ENCODE data around the gene DRC1. TPM values are rescaled to one million over a fixed set of nuclear protein-coding genes. Genes with fewer than 3 reads are reported as not detected.

Gene DRC1
- total and polyA plus RNA-seq, 7 experiments from 2014 or later, result 0.29 TPM; not detected in 6

DNA sequence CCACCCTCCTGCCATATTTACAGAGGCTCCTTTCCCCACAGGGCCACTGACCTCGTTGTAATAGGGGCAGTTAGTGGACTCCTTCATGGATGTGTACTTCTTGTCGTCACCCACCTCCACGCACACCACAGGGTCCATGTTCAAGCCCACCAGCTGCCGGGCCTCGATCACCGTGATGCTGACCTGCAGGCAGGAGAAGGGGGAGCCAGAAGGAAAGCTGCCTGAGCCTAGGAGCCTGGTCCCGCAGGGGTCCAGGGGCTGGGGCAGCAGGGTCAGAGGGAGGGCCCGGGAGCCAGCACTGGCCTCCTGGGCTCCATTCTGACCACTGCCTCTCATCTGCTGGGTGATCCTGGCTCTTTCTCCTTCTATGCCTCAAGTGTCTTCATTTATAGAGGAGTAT lies 93.2 kb downstream of the DRC1 start:
- Histone ChIP-seq H3K27ac (ENCODE audit: low read depth, low read length) (no peak overlapping the region), H3K4me1 (ENCODE audit: control insufficient read depth in 2 of 2, insufficient read depth in 2 of 2, low read length in 2 of 2) (no peaks in the 10 kb centered on the region), H3K36me3 (ENCODE audit: control insufficient read depth in 2 of 3, insufficient read depth in 3 of 3, low read length in 3 of 3) (no peaks in the 10 kb centered on the region), H3K4me3 (ENCODE audit: low read length) (no peak overlapping the region), H3K9me3 (ENCODE audit: control insufficient read depth in 2 of 3, low read length in 3 of 3) (no peaks in the 10 kb centered on the region), H3K27me3 (ENCODE audit: control insufficient read depth in 2 of 2, insufficient read depth in 2 of 2, low read length in 2 of 2) (no peaks in the 10 kb centered on the region)
- peaks cover 0 to 3% (median 0%) of the 10 kb centered on the region in 7 donors for H3K4me1 Mint-ChIP-seq
- H3K27me3 Mint-ChIP-seq, result peaks cover 0 to 15% (median 5%) of the 10 kb centered on the region in 5 donors
- ChIA-PET CTCF (no interaction called here), POLR2A (no interaction called here)
- intact Hi-C loops (cut with micrococcal nuclease), result no loop called here
- ATAC-seq (no peak), DNase-seq (no peak)
- no peak overlapping the region for H3K4me3 Mint-ChIP-seq
- H3K36me3 Mint-ChIP-seq, result no peaks in the 10 kb centered on the region
- H3K27ac Mint-ChIP-seq, result no peak overlapping the region
- no peaks in the 10 kb centered on the region for H3K9me3 Mint-ChIP-seq

DNA sequence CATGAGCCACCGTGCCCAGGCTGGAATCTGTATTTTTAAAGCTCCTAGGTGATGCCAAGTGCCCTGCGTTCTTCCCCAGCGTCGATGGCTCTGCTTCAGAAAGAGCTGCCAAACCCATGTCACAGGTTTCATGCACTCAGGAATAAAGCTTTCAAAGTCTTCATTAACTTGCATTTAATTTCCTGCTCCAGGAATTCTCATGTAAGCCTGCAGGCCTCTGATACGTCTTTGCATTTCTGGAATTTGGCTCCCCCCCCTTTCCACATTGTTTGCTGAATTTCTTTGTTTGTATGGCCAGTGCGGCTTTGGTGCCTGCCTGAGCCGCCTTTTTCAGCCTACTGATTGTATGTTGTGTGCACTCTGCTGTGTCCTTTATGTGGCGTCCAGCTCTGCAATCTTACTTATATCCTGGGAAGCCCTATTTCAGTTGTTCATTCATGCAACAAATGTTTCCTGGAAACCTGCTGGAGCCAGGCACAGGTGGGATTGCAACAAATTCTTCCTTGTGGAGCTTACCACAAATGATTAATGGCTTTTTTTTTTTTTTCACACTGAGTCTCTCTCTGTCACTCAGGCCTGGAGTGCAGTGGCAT lies 94.1 kb downstream of the DRC1 start:
- H3K27ac ChIP-seq (ENCODE audit: low read depth, low read length), result no peak overlapping the region
- H3K4me1 ChIP-seq (ENCODE audit: control insufficient read depth in 2 of 2, insufficient read depth in 2 of 2, low read length in 2 of 2), result no peaks in the 10 kb centered on the region
- H3K36me3 Mint-ChIP-seq, result no peaks in the 10 kb centered on the region
- intact Hi-C loops (cut with micrococcal nuclease), result no loop called here
- no peaks in the 10 kb centered on the region for H3K36me3 ChIP-seq (ENCODE audit: control insufficient read depth in 2 of 3, insufficient read depth in 3 of 3, low read length in 3 of 3)
- ChIA-PET CTCF (interaction anchor here (0.6 kb wide), 1 partner anchor 29 kb away, joined by 4 read pairs; no protein-coding TSS in a partner anchor), POLR2A (interaction anchor here (0.6 kb wide), 1 partner anchor 757 kb away, joined by 3 read pairs; no protein-coding TSS in a partner anchor)
- H3K27me3 Mint-ChIP-seq, result peaks cover 0 to 15% (median 5%) of the 10 kb centered on the region in 5 donors
- no peaks in the 10 kb centered on the region for H3K9me3 ChIP-seq (ENCODE audit: control insufficient read depth in 2 of 3, low read length in 3 of 3)
- no peaks in the 10 kb centered on the region for H3K9me3 Mint-ChIP-seq
- no peak overlapping the region for H3K27ac Mint-ChIP-seq
- H3K4me3 Mint-ChIP-seq, result no peak overlapping the region
- DNase-seq (no peak), ATAC-seq (no peak)
- H3K4me1 Mint-ChIP-seq, result peaks cover 0 to 3% (median 0%) of the 10 kb centered on the region in 7 donors
- H3K4me3 ChIP-seq (ENCODE audit: low read length), result no peak overlapping the region
- H3K27me3 ChIP-seq (ENCODE audit: control insufficient read depth in 2 of 2, insufficient read depth in 2 of 2, low read length in 2 of 2), result no peaks in the 10 kb centered on the region

DNA sequence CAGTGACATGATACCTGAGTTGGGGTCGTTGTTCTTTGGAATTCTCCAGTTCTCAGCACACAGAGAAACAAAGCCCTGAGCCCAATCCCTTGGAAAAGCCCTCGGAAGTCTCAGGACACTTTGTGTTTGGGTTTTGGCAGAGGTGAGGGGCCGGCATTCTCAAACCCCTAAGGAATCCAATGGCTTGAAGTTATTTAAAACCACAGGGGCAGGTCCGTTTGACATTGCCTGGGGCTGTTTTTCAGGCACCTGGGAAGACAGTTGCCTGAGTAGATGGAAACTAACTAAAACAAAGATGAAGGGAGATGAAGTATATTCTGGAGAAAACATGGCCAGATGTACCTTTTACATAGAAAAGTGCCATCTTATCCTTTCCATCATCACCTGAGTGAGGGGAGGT lies 98.7 kb downstream of the DRC1 start:
- ATAC-seq, result no peak
- Histone ChIP-seq H3K9me3 (ENCODE audit: control insufficient read depth in 2 of 3, low read length in 3 of 3) (no peaks in the 10 kb centered on the region), H3K27me3 (ENCODE audit: control insufficient read depth in 2 of 2, insufficient read depth in 2 of 2, low read length in 2 of 2) (no peaks in the 10 kb centered on the region), H3K36me3 (ENCODE audit: control insufficient read depth in 2 of 3, insufficient read depth in 3 of 3, low read length in 3 of 3) (no peaks in the 10 kb centered on the region), H3K4me3 (ENCODE audit: low read length) (no peak overlapping the region), H3K4me1 (ENCODE audit: control insufficient read depth in 2 of 2, insufficient read depth in 2 of 2, low read length in 2 of 2) (peaks cover 0 to 6% of the 10 kb centered on the region in 2 donors), H3K27ac (ENCODE audit: low read depth, low read length) (no peak overlapping the region)
- ChIA-PET POLR2A (no interaction called here), CTCF (interaction anchor here (0.6 kb wide), 1 partner anchor 528 kb away, joined by 3 read pairs; no protein-coding TSS in a partner anchor)
- Mint-ChIP-seq H3K36me3 (no peaks in the 10 kb centered on the region), H3K27me3 (peaks cover 0 to 15% (median 5%) of the 10 kb centered on the region in 5 donors), H3K27ac (no peak overlapping the region), H3K9me3 (no peaks in the 10 kb centered on the region), H3K4me1 (peaks cover 1 to 9% (median 7%) of the 10 kb centered on the region in 7 donors), H3K4me3 (no peak overlapping the region)
- intact Hi-C loops (cut with micrococcal nuclease), result no loop called here
- DNase-seq, result no peak

DNA sequence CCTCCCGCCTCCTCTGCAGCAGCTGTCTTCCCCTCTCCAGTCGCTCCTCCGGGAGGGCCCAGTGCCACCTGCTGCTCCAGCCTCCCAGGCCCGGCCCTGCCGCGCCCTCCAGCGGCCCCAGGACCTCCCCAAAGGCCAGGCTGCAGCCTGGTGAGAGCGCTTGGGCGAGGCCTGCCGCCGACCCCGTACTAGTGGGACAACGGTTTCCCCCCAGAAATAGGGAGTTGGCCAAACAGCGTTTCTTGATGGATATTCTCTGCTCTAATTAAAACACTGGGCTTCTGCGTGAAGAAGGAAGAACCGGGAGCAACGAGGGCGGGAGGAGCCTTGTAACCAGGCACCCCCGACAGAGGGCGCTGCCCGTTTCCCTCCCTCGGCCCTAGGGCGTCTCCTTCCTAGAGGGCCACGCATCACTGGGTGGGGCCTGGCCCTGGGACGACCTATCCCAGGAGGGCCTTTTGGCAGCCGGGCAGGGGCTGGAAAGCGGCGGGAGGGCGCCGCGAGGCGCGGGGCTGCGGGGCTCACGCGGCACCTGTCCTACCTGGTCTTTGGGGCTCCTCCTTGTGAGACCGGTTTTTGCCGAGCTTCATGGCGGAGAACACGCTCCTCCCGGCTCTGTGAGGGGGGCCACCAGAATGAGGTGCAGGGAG lies 101.6 kb downstream of the DRC1 start:
- Mint-ChIP-seq H3K27me3 (peaks cover 0 to 5% (median 0%) of the 10 kb centered on the region in 5 donors), H3K27ac (peak overlapping the region in 4 of 9 donors; percentile 18 to 70 (median 25)), H3K36me3 (no peaks in the 10 kb centered on the region), H3K4me1 (peaks cover 1 to 9% (median 7%) of the 10 kb centered on the region in 7 donors), H3K4me3 (peak overlapping the region; percentile 63 to 85 (median 78)), H3K9me3 (no peaks in the 10 kb centered on the region)
- Histone ChIP-seq H3K9me3 (ENCODE audit: control insufficient read depth in 2 of 3, low read length in 3 of 3) (no peaks in the 10 kb centered on the region), H3K27ac (ENCODE audit: low read depth, low read length) (no peak overlapping the region), H3K36me3 (ENCODE audit: control insufficient read depth in 2 of 3, insufficient read depth in 3 of 3, low read length in 3 of 3) (no peaks in the 10 kb centered on the region), H3K4me3 (ENCODE audit: low read length) (peak overlapping the region; percentile 70), H3K27me3 (ENCODE audit: control insufficient read depth in 2 of 2, insufficient read depth in 2 of 2, low read length in 2 of 2) (no peaks in the 10 kb centered on the region), H3K4me1 (ENCODE audit: control insufficient read depth in 2 of 2, insufficient read depth in 2 of 2, low read length in 2 of 2) (peaks cover 0 to 6% of the 10 kb centered on the region in 2 donors)
- POLR2A ChIA-PET, result no interaction called here
- peak; percentile 99 for ATAC-seq
- CTCF ChIA-PET, result interaction anchor here (0.6 to 1.9 kb wide), 6 partner anchors 12 to 78 kb away, joined by 3 to 11 read pairs (median 4); no protein-coding TSS in a partner anchor
- peak; percentile 47 to 90 (median 74) for DNase-seq
- intact Hi-C loops (cut with micrococcal nuclease), result loop anchor here (1.0 kb wide), 2 partner anchors 74 to 242 kb away; no protein-coding TSS in a partner anchor

DNA sequence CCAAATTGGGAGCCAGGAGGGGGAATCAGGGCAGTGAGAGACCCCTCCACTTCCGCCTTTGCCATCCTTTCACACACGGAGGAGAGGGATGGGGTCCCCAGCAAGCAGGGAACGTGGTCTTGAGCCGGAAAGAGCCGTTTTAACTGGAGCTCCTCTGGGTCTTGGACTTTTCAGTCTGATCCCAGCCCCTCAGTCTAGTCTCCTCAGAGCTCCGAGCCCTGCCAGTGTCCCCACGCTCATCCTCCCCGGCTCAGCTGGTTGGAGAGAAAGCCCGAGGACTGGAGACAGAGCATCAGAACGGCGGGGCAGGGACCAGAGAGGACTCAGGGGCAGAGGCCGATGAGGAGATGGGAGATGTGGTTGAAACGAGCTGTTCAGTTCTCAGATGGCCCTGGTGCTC lies 102.3 kb downstream of the DRC1 start:
- Mint-ChIP-seq H3K4me3 (peak overlapping the region; percentile 60 to 85 (median 76)), H3K4me1 (peaks cover 1 to 9% (median 7%) of the 10 kb centered on the region in 7 donors), H3K9me3 (no peaks in the 10 kb centered on the region), H3K27me3 (peaks cover 0 to 3% (median 0%) of the 10 kb centered on the region in 5 donors), H3K36me3 (no peaks in the 10 kb centered on the region), H3K27ac (peak overlapping the region in 3 of 9 donors; percentile 19 to 68 (median 31))
- H3K4me1 ChIP-seq (ENCODE audit: control insufficient read depth in 2 of 2, insufficient read depth in 2 of 2, low read length in 2 of 2), result peaks cover 0 to 6% of the 10 kb centered on the region in 2 donors
- H3K9me3 ChIP-seq (ENCODE audit: control insufficient read depth in 2 of 3, low read length in 3 of 3), result no peaks in the 10 kb centered on the region
- ATAC-seq (no peak), DNase-seq (no peak)
- no peaks in the 10 kb centered on the region for H3K36me3 ChIP-seq (ENCODE audit: control insufficient read depth in 2 of 3, insufficient read depth in 3 of 3, low read length in 3 of 3)
- intact Hi-C loops (cut with micrococcal nuclease), result no loop called here
- no peaks in the 10 kb centered on the region for H3K27me3 ChIP-seq (ENCODE audit: control insufficient read depth in 2 of 2, insufficient read depth in 2 of 2, low read length in 2 of 2)
- POLR2A ChIA-PET, result no interaction called here
- H3K4me3 ChIP-seq (ENCODE audit: low read length), result peak overlapping the region; percentile 70
- H3K27ac ChIP-seq (ENCODE audit: low read depth, low read length), result no peak overlapping the region
- CTCF ChIA-PET, result interaction anchor here (0.6 to 1.8 kb wide), 4 partner anchors 13 to 74 kb away, joined by 3 to 10 read pairs (median 4); no protein-coding TSS in a partner anchor

DNA sequence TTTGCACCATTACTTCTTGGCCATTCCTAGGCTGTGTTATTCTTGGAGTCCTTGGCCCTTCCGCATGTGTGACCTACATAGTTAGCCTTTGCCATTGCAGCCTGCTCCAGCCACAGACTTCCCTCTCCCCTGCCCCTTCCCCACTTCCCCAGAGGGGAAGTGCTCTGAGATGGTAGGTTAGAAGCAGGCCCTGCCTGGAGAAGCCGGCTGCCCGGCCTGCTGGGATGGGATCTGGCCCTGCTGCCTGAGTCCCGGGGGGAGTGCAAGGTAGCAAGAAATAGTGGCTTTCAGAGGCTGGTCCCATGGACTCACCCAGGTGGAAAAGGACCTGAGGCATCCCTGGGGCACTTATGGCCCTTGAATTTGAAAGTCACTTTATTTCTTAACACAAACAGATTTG lies 104.6 kb downstream of the DRC1 start:
- intact Hi-C loops (cut with micrococcal nuclease), result no loop called here
- H3K27ac ChIP-seq (ENCODE audit: low read depth, low read length), result no peak overlapping the region
- no peaks in the 10 kb centered on the region for H3K9me3 Mint-ChIP-seq
- peaks cover 0 to 6% of the 10 kb centered on the region in 2 donors for H3K4me1 ChIP-seq (ENCODE audit: control insufficient read depth in 2 of 2, insufficient read depth in 2 of 2, low read length in 2 of 2)
- peaks cover 1 to 9% (median 7%) of the 10 kb centered on the region in 7 donors for H3K4me1 Mint-ChIP-seq
- ChIA-PET CTCF (no interaction called here), POLR2A (no interaction called here)
- no peaks in the 10 kb centered on the region for H3K9me3 ChIP-seq (ENCODE audit: control insufficient read depth in 2 of 3, low read length in 3 of 3)
- no peaks in the 10 kb centered on the region for H3K36me3 Mint-ChIP-seq
- H3K27ac Mint-ChIP-seq, result no peak overlapping the region
- no peaks in the 10 kb centered on the region for H3K27me3 Mint-ChIP-seq
- no peak overlapping the region for H3K4me3 ChIP-seq (ENCODE audit: low read length)
- no peaks in the 10 kb centered on the region for H3K27me3 ChIP-seq (ENCODE audit: control insufficient read depth in 2 of 2, insufficient read depth in 2 of 2, low read length in 2 of 2)
- no peak for ATAC-seq
- no peak overlapping the region for H3K4me3 Mint-ChIP-seq
- no peaks in the 10 kb centered on the region for H3K36me3 ChIP-seq (ENCODE audit: control insufficient read depth in 2 of 3, insufficient read depth in 3 of 3, low read length in 3 of 3)
- no peak for DNase-seq
